Large intestine (tissue), 3 donors: ENCODE results near the gene DYSF. TPM values are rescaled to one million over a fixed set of nuclear protein-coding genes. Genes with fewer than 3 reads are reported as not detected.

ENCODE experiments used
- DNase-seq, 2 donors: peaks; one replicate each; pipeline versions ENCODE4 v3.0.0 to v3.0.0-alpha.2; 2013
- H3K27ac ChIP-seq: one replicate; pipeline ENCODE4 v1.5.1; 2013; ENCODE audit warnings: low read length
- H3K27me3 ChIP-seq: 2 replicates; pipeline ENCODE4 v1.6.1; 2013; ENCODE audit warnings: low read length; ENCODE audit not compliant: control insufficient read depth, insufficient read depth
- H3K36me3 ChIP-seq: 2 replicates; pipeline ENCODE4 v1.6.1; 2013; ENCODE audit warnings: low read length; ENCODE audit not compliant: control insufficient read depth, insufficient read depth
- H3K4me1 ChIP-seq: one replicate; pipeline ENCODE4 v1.6.1; 2013; ENCODE audit warnings: low read length; ENCODE audit not compliant: control insufficient read depth, insufficient read depth
- H3K4me3 ChIP-seq: one replicate; pipeline ENCODE4 v1.5.1; 2013; ENCODE audit warnings: low read length
- H3K9me3 ChIP-seq: one replicate; pipeline ENCODE4 v1.6.1; 2013; ENCODE audit warnings: mild to moderate bottlenecking, low read depth, low read length, moderate library complexity; ENCODE audit not compliant: control insufficient read depth
- WGBS: methylation state at CpG from one replicate; pipeline ENCODE4 v1.1.5; 2013; ENCODE audit warnings: low lambda C conversion rate; ENCODE audit not compliant: insufficient coverage; 5-methylcytosine and 5-hydroxymethylcytosine counted together
- polyA plus RNA-seq: library from polyadenylated mRNA; unstranded; fragments of 120-200 nt; gene quantifications from one replicate; pipeline ENCODE4 v1.2.1, GENCODE V29; 2013

DYSF gene
- polyA plus RNA-seq, 1 donor, result 6.3 TPM

DNA sequence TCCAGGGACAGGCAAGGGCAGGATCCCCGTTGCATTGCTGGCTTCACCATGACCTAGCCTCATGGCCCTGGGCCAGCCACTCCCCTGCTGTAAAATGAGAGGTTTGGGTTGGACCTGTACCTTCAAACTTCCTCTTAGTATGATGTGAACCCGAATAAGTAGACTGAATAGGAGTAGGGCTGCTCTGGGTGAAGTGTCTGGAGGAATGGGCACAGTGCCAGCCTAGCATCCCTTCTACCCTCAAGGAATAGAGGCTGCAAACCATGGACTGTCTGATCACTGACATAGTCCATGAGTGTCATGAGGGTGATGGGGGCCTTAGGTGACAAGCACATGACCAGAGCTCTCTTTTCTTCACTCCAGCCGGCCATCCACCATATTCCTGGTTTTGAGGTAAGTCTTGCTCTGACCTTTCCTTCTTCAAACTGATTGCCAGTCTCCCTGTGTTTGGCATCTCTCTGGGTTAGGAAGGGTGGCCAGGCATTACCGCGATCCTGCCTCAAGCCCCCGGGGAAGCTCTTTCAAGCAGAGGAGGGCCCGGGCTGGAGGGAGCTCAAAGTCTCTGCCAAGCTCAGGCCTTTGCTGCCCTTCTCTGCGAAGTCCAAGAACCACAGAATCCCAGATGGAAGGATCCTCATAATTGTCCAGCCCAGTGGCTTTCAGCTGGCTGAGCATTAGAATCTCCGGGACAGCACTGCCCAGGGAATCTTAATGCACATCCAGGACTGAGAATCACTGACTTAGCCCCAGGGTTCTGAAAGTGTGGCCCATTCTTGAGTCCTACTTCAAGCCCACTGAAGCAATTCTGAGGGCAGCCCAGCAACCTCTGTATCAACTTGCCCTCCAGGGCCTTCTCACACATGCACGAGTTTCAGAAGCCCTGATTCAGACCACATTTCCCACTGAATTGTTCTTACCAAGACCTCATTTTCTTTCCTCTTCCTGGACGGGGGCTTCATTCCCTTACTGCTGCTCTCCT, 148.1 kb downstream of the DYSF start:
- 89% methylated on average over 1 of the region's 11 CpGs for WGBS
- no peaks in the 10 kb centered on the region for H3K36me3 ChIP-seq

DNA sequence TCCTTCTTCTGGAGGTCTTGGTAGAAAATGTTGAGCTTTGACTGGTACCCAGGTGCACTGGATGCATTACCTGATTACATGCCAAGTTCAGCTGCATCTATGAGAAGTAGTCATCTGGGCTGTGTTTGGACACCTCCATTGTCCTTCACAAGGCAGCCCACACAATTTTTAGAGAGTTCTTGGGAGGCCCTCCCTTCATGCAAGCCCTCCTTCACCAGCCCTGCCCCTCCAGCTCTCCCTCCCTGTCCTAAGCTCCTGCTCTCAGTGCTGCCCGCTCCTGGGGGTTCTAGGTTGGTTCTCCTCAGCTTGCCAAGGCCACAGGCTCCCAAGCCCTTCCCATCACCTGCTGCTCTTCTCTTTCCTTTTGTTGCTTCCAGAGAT, 148.7 kb downstream of the DYSF start:
- Histone ChIP-seq H3K4me3 (no peak overlapping the region), H3K27ac (no peak overlapping the region), H3K4me1 (no peaks in the 10 kb centered on the region), H3K36me3 (no peaks in the 10 kb centered on the region), H3K9me3 (no peaks in the 10 kb centered on the region), H3K27me3 (no peaks in the 10 kb centered on the region)
- no peak for DNase-seq
- WGBS, result no CpG with 5 or more reads among the region's 1 CpG

More for the DNA sequence above, 148.1 kb downstream of the DYSF start:
- no peak overlapping the region for H3K27ac ChIP-seq
- no peak overlapping the region for H3K4me3 ChIP-seq
- peaks cover 2% of the 10 kb centered on the region for H3K4me1 ChIP-seq
- DNase-seq, result no peak
- no peaks in the 10 kb centered on the region for H3K27me3 ChIP-seq
- H3K9me3 ChIP-seq, result no peaks in the 10 kb centered on the region

DNA sequence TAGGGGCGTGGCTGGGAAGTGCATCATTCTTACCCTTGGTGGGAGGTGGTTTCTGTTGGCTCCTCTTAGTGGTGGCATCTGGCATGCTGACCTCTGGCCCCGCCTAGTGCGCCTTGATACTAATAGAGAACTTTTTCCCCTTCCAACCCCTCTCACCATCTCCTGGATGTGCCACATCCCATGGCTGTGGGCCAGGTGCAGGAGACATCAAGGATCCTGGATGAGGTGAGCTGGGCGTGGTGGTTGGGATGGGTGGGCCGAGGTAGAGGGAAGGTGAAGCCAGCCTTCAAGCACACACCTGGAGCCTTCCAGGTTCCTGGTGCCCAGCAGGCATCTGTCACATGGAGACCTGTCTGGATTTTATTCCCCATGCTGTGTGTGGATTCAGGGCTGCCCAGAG, 149.2 kb downstream of the DYSF start:
- no peaks in the 10 kb centered on the region for H3K36me3 ChIP-seq
- no peaks in the 10 kb centered on the region for H3K27me3 ChIP-seq
- H3K4me1 ChIP-seq, result no peaks in the 10 kb centered on the region
- WGBS, result no CpG with 5 or more reads among the region's 5 CpGs
- no peak for DNase-seq
- no peaks in the 10 kb centered on the region for H3K9me3 ChIP-seq
- H3K4me3 ChIP-seq, result no peak overlapping the region
- H3K27ac ChIP-seq, result no peak overlapping the region

DNA sequence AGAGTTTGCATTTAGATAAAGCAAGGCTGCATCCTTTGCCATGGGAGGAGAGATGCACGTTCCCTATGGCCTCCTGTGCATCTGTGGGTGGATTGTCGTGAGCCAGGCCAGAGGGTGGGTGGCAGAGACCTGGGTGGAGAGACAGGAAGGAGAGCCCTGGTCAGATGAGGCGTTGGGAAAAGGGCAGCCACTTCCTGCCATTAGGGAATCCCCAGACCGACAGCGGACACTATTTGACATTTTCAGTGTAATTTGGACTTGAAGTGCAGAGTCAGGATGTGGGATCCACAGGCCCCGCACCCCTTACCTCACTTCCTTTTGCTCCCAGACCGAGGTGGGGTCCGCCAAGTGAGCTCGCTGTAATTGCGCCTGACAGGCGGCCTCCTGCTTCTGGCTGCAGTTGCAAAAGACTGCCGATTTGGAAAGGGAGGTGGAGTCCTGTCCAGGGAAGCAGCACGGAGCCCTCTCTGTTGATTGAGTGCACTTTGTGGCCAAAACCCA, 150.0 kb downstream of the DYSF start:
- no peak overlapping the region for H3K4me3 ChIP-seq
- WGBS, result no CpG with 5 or more reads among the region's 13 CpGs
- no peaks in the 10 kb centered on the region for H3K4me1 ChIP-seq
- H3K27me3 ChIP-seq, result no peaks in the 10 kb centered on the region
- H3K9me3 ChIP-seq, result no peaks in the 10 kb centered on the region
- H3K27ac ChIP-seq, result no peak overlapping the region
- no peaks in the 10 kb centered on the region for H3K36me3 ChIP-seq
- DNase-seq, result no peak

DNA sequence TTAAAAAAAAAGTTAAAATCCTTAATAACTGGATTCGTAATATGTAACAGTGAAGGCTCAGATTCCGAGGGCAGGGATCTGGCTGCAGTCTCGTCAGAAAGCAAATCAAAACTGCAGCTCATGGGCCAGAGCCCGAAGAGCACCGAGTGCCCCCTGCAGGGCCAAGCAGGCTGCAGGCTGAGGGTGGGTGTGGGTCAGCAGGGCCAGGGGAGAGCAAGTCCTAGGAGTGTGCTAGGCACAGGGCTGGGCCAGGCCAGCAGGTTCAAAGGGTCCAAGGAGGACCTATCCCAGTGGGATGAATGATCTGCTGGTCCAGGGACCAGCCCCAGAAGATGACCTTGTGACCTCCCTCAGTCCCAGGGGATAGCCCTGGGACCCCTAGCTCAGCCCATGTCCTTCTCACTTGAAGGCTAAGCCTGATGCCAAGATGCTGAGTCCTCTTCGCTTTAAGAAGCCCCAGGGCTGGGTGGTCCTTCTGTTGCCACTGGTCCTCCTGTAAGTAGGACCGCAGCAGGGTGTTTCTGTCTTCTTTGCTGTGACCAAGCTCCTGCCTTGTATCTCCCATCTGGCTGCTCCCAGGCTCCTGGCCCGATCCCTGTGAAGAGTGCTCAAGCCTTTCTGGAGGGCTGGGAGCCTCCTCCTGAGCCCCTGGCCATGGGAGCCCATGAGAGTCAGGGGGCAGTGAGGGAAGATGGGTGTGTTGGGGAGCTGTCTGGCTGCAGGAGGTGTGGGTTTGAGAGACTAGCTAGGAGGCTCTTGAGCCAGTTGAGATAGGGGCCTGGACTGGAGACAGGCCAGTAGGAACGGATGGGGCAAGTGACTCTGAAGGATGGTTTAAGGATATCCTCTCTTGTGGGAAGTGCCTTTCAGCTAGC, 150.7 kb downstream of the DYSF start:
- Histone ChIP-seq H3K36me3 (no peaks in the 10 kb centered on the region), H3K27me3 (no peaks in the 10 kb centered on the region), H3K27ac (no peak overlapping the region)

DNA sequence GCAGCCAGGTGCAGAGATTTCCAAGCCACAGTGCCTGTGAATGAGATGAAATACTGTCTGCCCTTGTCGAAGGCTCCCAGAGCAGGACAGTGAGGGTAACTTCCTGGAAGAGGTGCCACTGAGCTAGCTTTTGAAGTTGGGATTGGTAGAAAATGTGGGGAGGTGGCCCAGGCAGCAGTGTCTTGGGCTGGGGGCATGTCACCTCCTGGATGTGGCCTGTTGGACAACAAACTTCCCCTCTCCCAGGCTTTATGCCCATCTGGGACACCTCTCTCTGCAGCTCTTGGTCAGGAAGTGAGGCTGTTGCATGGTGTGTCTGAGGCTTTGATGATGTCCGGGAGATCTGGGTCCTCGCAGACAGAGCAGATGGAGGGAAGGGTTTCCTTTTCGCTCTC, 151.4 kb downstream of the DYSF start:
- no peaks in the 10 kb centered on the region for H3K9me3 ChIP-seq
- H3K36me3 ChIP-seq, result no peaks in the 10 kb centered on the region
- H3K4me3 ChIP-seq, result no peak overlapping the region
- H3K27me3 ChIP-seq, result no peaks in the 10 kb centered on the region
- H3K4me1 ChIP-seq, result no peaks in the 10 kb centered on the region
- no peak overlapping the region for H3K27ac ChIP-seq
- no peak for DNase-seq
- no CpG with 5 or more reads among the region's 4 CpGs for WGBS

More for the DNA sequence above, 150.7 kb downstream of the DYSF start:
- no peak overlapping the region for H3K4me3 ChIP-seq
- H3K4me1 ChIP-seq, result no peaks in the 10 kb centered on the region
- WGBS, result no CpG with 5 or more reads among the region's 9 CpGs
- DNase-seq, result no peak
- H3K9me3 ChIP-seq, result no peaks in the 10 kb centered on the region

DNA sequence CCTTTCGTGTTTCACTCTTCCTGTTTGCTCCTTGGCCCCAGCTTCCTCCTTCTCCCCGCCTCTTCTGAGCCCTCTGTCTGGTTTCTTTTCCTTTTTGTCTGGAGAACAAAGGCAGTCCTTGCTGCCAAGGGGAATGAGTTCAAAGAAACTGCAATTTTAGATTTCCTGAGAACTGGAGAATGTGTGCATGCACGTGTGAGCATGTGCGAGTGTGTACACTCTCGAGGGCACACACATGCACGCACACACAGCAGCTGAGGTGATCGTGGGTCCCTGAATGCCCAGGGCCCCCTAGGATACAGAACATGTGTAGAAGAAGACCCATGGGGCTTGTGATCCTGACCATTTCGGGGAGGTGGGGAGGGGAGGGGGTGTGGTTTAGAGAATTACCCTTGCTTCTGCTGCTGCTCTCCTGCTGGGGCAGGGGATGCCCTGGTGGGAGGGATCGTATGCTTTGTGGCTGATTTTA, 151.8 kb downstream of the DYSF start:
- no peak overlapping the region for H3K4me3 ChIP-seq
- no peaks in the 10 kb centered on the region for H3K9me3 ChIP-seq
- H3K4me1 ChIP-seq, result no peaks in the 10 kb centered on the region
- no peaks in the 10 kb centered on the region for H3K27me3 ChIP-seq
- H3K27ac ChIP-seq, result no peak overlapping the region
- 33% methylated on average over 1 of the region's 9 CpGs for WGBS
- H3K36me3 ChIP-seq, result no peaks in the 10 kb centered on the region
- no peak for DNase-seq

DNA sequence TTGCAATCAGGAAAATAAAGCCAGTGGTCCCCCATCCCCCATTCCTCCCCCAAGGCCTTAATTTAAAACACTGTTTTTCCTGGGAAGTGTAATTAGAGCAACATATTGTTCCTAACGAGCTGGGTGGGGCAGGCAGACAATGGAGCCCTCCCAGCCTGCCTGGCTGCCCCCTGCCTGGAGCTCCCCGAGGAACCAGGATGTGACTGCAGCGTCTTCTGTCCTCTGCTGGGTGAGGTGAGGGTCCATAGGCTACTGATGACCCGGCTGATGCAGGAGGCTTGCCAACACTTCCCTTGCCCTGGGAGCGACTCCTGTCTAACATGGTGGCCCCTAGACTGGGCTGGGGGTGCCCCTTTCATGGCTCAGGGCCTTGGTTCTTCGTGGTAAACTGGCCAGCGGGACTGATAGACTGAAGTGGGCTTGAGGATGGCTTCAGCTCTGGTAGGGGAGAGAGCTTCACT, 152.4 kb downstream of the DYSF start:
- Histone ChIP-seq H3K9me3 (no peaks in the 10 kb centered on the region), H3K27ac (no peak overlapping the region), H3K4me1 (no peaks in the 10 kb centered on the region), H3K27me3 (no peaks in the 10 kb centered on the region), H3K36me3 (no peaks in the 10 kb centered on the region), H3K4me3 (no peak overlapping the region)
- no peak for DNase-seq
- no CpG with 5 or more reads among the region's 7 CpGs for WGBS

DNA sequence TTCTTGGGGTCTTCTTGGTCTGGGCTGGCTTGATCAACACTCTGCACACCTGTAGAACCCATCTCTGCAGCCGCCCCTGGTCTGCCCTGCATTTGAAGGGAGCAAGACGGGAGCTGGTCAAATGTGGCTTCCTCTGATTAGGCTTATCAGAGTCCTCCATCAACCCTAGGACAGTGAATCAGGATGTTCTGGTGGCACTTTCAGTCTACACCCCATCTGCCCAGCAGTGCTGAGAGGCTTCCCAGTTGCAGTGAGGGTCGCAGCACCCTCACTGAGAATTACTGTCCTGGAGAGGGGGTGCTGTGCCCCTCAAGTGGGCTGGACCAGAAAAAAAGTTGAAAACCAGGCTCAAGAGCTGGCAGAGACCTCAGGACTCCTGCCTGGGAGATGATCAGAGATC, 152.9 kb downstream of the DYSF start:
- Histone ChIP-seq H3K27me3 (no peaks in the 10 kb centered on the region), H3K9me3 (no peaks in the 10 kb centered on the region), H3K4me1 (no peaks in the 10 kb centered on the region), H3K4me3 (no peak overlapping the region), H3K27ac (no peak overlapping the region), H3K36me3 (no peaks in the 10 kb centered on the region)
- DNase-seq, result no peak
- WGBS, result no CpG with 5 or more reads among the region's 3 CpGs
